Effector memory CD4-positive, alpha-beta T cell (primary cell): ENCODE data around the gene ASB10.

Source experiments
- DNase-seq, 3 donors: peaks; one replicate each; pipeline ENCODE4 v3.0.0-alpha.2; 2020
- H3K27ac ChIP-seq: 2 replicates; pipeline ENCODE4 v1.7.0; 2013; ENCODE audit warnings: mild to moderate bottlenecking, low read length, moderate library complexity; ENCODE audit not compliant: insufficient read depth, poor library complexity, severe bottlenecking
- H3K27me3 ChIP-seq: replicated peaks from 2 replicates; pipeline ENCODE4 v1.7.0; 2013; ENCODE audit warnings: mild to moderate bottlenecking, low read length; ENCODE audit not compliant: insufficient read depth, control insufficient read depth, poor library complexity, severe bottlenecking
- H3K36me3 ChIP-seq: 2 replicates; pipeline ENCODE4 v1.7.0; 2013; ENCODE audit warnings: mild to moderate bottlenecking, low read length, moderate library complexity; ENCODE audit not compliant: control insufficient read depth, insufficient read depth
- H3K4me1 ChIP-seq: 2 replicates; pipeline ENCODE4 v1.7.0; 2013; ENCODE audit warnings: low read length, mild to moderate bottlenecking; ENCODE audit not compliant: control insufficient read depth, insufficient read depth, poor library complexity, severe bottlenecking
- H3K4me3 ChIP-seq: 2 replicates; pipeline ENCODE4 v1.7.0; 2013; ENCODE audit warnings: low read length, low read depth, mild to moderate bottlenecking; ENCODE audit not compliant: insufficient read depth, poor library complexity, severe bottlenecking
- H3K9me3 ChIP-seq: 2 replicates; pipeline ENCODE4 v1.7.0; 2013; ENCODE audit warnings: mild to moderate bottlenecking, low read length, moderate library complexity; ENCODE audit not compliant: control insufficient read depth

ASB10 gene

DNA sequence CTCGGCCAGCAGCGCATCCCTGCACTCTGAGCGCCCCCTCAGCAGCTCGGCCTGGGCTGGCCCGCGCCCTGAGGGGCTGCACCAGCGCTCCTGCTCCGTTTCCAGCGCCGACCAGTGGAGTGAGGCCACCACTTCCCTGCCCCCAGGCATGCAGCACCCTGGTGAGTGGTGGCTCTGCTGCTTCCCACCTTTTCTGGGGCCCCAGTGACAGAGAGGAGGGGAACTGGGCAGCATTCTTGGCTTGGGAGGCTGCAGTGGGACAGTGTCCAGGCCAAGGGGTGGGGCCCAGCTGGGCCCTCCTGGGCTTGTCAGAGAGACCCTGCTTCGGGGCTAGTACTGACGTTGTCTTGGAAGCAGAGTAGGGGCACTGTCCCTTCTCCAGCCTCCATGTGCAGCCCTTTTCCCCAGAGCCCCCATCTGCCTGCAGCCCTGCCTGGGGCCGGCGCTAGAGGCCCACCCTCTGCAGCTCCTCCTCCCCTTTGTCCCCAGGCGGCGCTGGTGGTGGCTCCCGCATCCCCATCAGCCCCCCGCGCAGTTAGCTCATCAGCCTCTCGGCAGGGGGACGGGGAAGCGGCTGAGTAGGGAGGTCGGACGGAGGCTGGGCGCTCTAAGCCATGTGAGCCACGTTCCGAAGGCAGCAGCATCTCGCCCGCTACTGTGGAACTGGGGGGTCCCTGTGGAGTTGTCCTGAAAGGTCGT lies 48.7 kb downstream of the ASB10 start:
- H3K27me3 ChIP-seq, result no peaks in the 10 kb centered on the region
- no peaks in the 10 kb centered on the region for H3K4me1 ChIP-seq
- H3K36me3 ChIP-seq, result peaks cover 11% of the 10 kb centered on the region
- no peak overlapping the region for H3K4me3 ChIP-seq
- H3K9me3 ChIP-seq, result no peaks in the 10 kb centered on the region
- no peak for DNase-seq
- H3K27ac ChIP-seq, result no peak overlapping the region

- H3K4me1 ChIP-seq, result no peaks in the 10 kb centered on the region
- no peaks in the 10 kb centered on the region for H3K9me3 ChIP-seq
- no peaks in the 10 kb centered on the region for H3K27me3 ChIP-seq
- no peak overlapping the region for H3K27ac ChIP-seq
- no peak overlapping the region for H3K4me3 ChIP-seq
- no peak for DNase-seq
- peaks cover 9% of the 10 kb centered on the region for H3K36me3 ChIP-seq
These were observed 49.3 kb downstream of the ASB10 start for GRCh38 chr7:151137791-151138152.

DNA sequence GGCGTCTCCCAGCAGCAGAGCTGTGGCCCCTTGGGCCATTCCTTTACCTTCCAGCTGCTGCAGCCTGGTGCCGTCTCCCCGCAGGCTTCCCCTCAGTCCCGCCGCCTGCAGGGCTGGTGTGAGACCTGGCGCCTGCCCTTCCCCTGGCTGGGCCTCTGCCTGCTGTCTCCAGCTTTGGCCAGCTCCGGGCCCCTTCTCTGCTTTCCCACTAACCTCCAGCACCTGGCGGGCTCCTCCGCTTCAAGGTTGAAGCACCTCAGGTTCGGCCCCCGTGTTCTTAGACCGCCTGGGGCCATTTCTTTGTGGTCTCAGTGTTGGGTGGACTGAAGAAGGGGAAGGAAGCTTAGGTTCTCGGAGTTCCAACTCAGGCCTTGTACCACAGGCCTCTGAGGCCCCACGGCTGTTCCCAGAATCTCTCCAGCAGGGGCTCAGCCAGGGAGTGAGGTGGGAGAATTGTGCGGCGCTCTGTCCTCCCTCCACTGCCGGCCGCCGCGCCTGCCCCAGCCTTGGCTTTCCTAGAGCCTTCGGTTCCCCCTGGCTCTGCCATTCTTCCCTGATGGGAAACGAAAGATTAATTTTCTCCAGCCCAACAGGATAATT lies 49.9 kb downstream of the ASB10 start:
- peaks cover 9% of the 10 kb centered on the region for H3K36me3 ChIP-seq

GRCh38 chr7:151135866-151136843 lies 50.9 kb downstream of the ASB10 start:
- Histone ChIP-seq H3K36me3 (peaks cover 11% of the 10 kb centered on the region), H3K9me3 (no peaks in the 10 kb centered on the region), H3K4me3 (no peak overlapping the region), H3K27me3 (no peaks in the 10 kb centered on the region), H3K27ac (no peak overlapping the region), H3K4me1 (no peaks in the 10 kb centered on the region)
- DNase-seq, result no peak

More for the DNA sequence above, 49.9 kb downstream of the ASB10 start:
- Histone ChIP-seq H3K27me3 (no peaks in the 10 kb centered on the region), H3K9me3 (no peaks in the 10 kb centered on the region), H3K27ac (no peak overlapping the region), H3K4me3 (no peak overlapping the region), H3K4me1 (no peaks in the 10 kb centered on the region)
- no peak for DNase-seq

- H3K27me3 ChIP-seq, result no peaks in the 10 kb centered on the region
- no peak overlapping the region for H3K27ac ChIP-seq
- H3K36me3 ChIP-seq, result peaks cover 16% of the 10 kb centered on the region
- no peaks in the 10 kb centered on the region for H3K9me3 ChIP-seq
- no peak for DNase-seq
- H3K4me1 ChIP-seq, result no peaks in the 10 kb centered on the region
- H3K4me3 ChIP-seq, result no peak overlapping the region
These were observed 51.6 kb downstream of the ASB10 start for GRCh38 chr7:151135525-151135845.

GRCh38 chr7:151134743-151135524 lies 52.1 kb downstream of the ASB10 start:
- no peaks in the 10 kb centered on the region for H3K4me1 ChIP-seq
- H3K36me3 ChIP-seq, result peaks cover 20% of the 10 kb centered on the region
- no peak for DNase-seq
- no peak overlapping the region for H3K4me3 ChIP-seq
- no peaks in the 10 kb centered on the region for H3K9me3 ChIP-seq
- no peaks in the 10 kb centered on the region for H3K27me3 ChIP-seq
- H3K27ac ChIP-seq, result no peak overlapping the region

- Histone ChIP-seq H3K27ac (no peak overlapping the region), H3K36me3 (peaks cover 20% of the 10 kb centered on the region), H3K27me3 (no peaks in the 10 kb centered on the region), H3K4me3 (no peak overlapping the region), H3K9me3 (no peaks in the 10 kb centered on the region), H3K4me1 (no peaks in the 10 kb centered on the region)
- DNase-seq, result no peak
These were observed 52.9 kb downstream of the ASB10 start for GRCh38 chr7:151133986-151134742.

GRCh38 chr7:151133266-151133985 lies 53.6 kb downstream of the ASB10 start:
- no peak for DNase-seq
- H3K9me3 ChIP-seq, result no peaks in the 10 kb centered on the region
- no peak overlapping the region for H3K27ac ChIP-seq
- H3K4me1 ChIP-seq, result no peaks in the 10 kb centered on the region
- H3K4me3 ChIP-seq, result no peak overlapping the region
- H3K27me3 ChIP-seq, result no peaks in the 10 kb centered on the region
- H3K36me3 ChIP-seq, result peaks cover 26% of the 10 kb centered on the region
